ENCODE measurements around the gene ADCY4.

ADCY4 gene

DNA sequence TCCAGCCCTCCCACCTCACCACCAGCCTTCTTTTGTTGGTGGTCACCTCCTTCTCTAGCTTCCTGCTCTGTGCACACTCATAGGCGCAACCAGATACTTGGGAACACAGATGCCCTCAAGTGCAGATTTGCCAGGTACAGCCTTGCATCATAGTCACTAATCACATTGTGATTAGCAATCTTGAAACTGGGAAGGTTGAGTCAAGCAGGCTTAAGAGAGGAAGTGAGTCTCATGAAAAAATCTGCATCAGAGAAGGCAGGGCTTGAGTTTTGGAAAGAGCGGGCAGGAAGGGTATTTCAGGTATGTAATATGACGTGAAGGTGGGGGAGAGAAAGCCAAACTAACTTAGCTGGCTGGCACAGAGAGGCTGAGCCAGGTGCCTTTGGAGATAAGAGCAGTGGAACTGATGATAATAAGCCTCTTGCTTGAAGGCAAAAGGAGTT is 60.7 kb downstream of the ADCY4 start:
- no peak overlapping the region for H3K4me3 ChIP-seq (replicated peaks in 1 of 2; ENCODE audit: low read depth in 2 of 2, low read length in 2 of 2)
- peak in 1 of 2 donors; percentile 10 for DNase-seq (ENCODE audit: low read depth in 2 of 2)
- TF ChIP-seq CTCF (IDR thresholded peaks at IDR 0.05; ENCODE audit: low read depth, low read length), result no peak

DNA sequence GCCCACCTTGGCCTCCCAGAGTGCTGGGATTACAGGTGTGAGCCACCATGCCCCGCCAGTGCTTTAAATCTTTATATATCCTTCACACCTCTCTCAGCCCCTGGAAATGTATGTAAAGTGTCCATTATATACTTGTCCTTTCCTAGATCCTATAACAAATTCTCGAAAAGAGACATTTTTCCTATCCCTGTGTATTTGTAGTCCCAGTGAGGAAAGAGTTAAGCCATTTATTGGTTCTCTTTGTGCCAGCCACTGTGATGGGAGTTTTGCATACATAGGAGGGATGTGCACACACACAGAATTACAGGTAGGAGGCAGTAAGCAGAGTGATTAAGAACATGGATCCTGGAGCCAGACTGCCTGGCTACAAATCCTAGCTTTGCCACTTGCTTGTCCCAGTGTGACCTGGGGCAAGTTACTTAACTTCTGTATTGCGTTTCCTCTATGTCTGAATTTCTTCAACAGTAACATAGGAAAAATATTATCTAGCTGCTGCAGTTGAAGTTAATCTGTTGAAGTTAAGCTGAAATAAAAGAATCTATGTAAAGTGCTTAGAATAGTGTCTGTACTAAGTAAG is 61.4 kb downstream of the ADCY4 start:
- no peak for TF ChIP-seq CTCF (IDR thresholded peaks at IDR 0.05; ENCODE audit: low read depth, low read length)
- peak in 1 of 2 donors; percentile 8 for DNase-seq (ENCODE audit: low read depth in 2 of 2)
- no peak overlapping the region for H3K4me3 ChIP-seq (replicated peaks in 1 of 2; ENCODE audit: low read depth in 2 of 2, low read length in 2 of 2)

- H3K4me3 ChIP-seq (replicated peaks in 1 of 2; ENCODE audit: low read depth in 2 of 2, low read length in 2 of 2), result no peak overlapping the region
- no peak for TF ChIP-seq CTCF (IDR thresholded peaks at IDR 0.05; ENCODE audit: low read depth, low read length)
- no peak for DNase-seq (ENCODE audit: low read depth in 2 of 2)
Observed at GRCh38 chr14:24272467-24272866, 62.4 kb downstream of the ADCY4 start.

DNA sequence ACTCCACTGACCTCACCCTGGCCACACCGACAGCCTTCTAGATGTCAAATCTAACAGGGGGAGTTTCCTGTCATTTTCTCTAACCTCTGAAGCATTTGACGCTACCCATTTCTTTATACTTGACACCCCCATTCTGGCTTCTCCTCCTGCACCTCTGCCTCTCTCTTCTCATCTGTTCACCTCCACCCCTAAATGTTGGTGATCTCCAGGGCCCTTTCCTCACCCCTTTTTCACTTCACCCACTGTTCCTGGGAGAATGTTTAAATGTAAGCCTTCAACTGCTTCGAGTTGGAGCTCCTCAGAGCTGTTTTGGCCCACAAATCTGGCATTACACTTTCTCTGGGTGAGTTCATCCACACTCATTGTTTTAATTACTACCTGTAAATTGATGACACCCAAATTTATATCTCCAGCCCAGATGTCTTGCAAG is 63.0 kb downstream of the ADCY4 start:
- TF ChIP-seq CTCF (IDR thresholded peaks at IDR 0.05; ENCODE audit: low read depth, low read length), result no peak
- H3K4me3 ChIP-seq (replicated peaks in 1 of 2; ENCODE audit: low read depth in 2 of 2, low read length in 2 of 2), result peak overlapping the region; percentile 95 to 96
- no peak for DNase-seq (ENCODE audit: low read depth in 2 of 2)

GRCh38 chr14:24271134-24271833 is 63.6 kb downstream of the ADCY4 start, which contains the start of gene RABGGTA:
RABGGTA (minus strand) TSS chr14:24271597; CDS start chr14:24271115, 482 bp downstream.
- peak within 1 kb of the TSS; percentile 95 to 96 for H3K4me3 ChIP-seq (replicated peaks in 1 of 2; ENCODE audit: low read depth in 2 of 2, low read length in 2 of 2)
- peak; percentile 87 to 93 for DNase-seq (ENCODE audit: low read depth in 2 of 2)
- peak; percentile 59 for TF ChIP-seq CTCF (IDR thresholded peaks at IDR 0.05; ENCODE audit: low read depth, low read length)

DNA sequence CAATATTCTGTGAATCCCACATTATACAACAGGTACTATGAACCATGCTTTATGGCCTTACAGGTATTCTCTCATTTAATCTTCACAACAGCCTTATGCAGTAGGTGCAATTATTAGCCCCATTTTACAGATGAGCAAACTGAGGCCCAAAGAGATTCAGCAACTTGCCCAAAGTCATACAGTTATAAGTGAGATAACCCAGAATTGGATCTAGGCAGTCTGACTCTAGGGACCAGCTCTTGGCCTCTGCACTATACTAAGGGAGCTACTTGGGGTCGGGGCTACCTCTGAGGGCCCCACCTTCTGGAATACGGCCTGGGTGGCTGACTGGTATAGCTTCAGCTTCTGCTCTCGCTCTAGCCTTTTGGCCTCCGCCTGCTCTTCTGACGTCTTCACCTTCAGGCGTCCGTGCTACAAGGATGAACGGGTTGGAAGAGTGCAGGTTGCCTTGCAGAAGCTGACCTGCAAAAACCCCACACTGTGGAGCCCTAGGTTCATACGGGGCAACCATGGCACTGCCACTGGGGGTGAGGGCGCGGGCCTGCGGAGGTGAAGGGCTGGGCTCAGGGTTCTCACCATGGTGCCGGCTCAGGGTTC is 64.2 kb downstream of the ADCY4 start:
- no peak for DNase-seq (ENCODE audit: low read depth in 2 of 2)
- TF ChIP-seq CTCF (IDR thresholded peaks at IDR 0.05; ENCODE audit: low read depth, low read length), result no peak

More for the DNA sequence above, 64.2 kb downstream of the ADCY4 start:
- peak overlapping the region; percentile 95 to 96 for H3K4me3 ChIP-seq (replicated peaks in 1 of 2; ENCODE audit: low read depth in 2 of 2, low read length in 2 of 2)
